ENCODE results near the gene GBF1.

Gene GBF1

GRCh38 chr10:102408728-102409603 is 163.6 kb downstream of the GBF1 start:
- Histone ChIP-seq H3K27ac (ENCODE audit: low read length) (no peak overlapping the region), H3K9ac (ENCODE audit: low read length) (no peak overlapping the region), H3K4me3 (ENCODE audit: low read length) (peak overlapping the region; percentile 59), H3K27me3 (ENCODE audit: control insufficient read depth, insufficient read depth, low read length) (peaks cover 63% of the 10 kb centered on the region), H3K36me3 (ENCODE audit: control insufficient read depth, low read depth, low read length) (no peaks in the 10 kb centered on the region), H3K4me1 (ENCODE audit: control insufficient read depth, low read depth, low read length) (peaks cover 16% of the 10 kb centered on the region), H3K9me3 (ENCODE audit: control insufficient read depth, low read depth, low read length) (no peaks in the 10 kb centered on the region)

GRCh38 chr10:102409604-102410428 is 164.5 kb downstream of the GBF1 start:
- peaks cover 16% of the 10 kb centered on the region for H3K4me1 ChIP-seq (ENCODE audit: control insufficient read depth, low read depth, low read length)
- H3K36me3 ChIP-seq (ENCODE audit: control insufficient read depth, low read depth, low read length) = no peaks in the 10 kb centered on the region
- H3K9ac ChIP-seq (ENCODE audit: low read length) = no peak overlapping the region
- H3K9me3 ChIP-seq (ENCODE audit: control insufficient read depth, low read depth, low read length) = no peaks in the 10 kb centered on the region
- H3K4me3 ChIP-seq (ENCODE audit: low read length) = peak overlapping the region; percentile 59
- H3K27me3 ChIP-seq (ENCODE audit: control insufficient read depth, insufficient read depth, low read length) = peaks cover 63% of the 10 kb centered on the region
- H3K27ac ChIP-seq (ENCODE audit: low read length) = no peak overlapping the region

GRCh38 chr10:102410429-102411073 is 165.2 kb downstream of the GBF1 start:
- H3K4me1 ChIP-seq (ENCODE audit: control insufficient read depth, low read depth, low read length) = peaks cover 16% of the 10 kb centered on the region
- H3K4me3 ChIP-seq (ENCODE audit: low read length) = peak overlapping the region; percentile 59
- no peaks in the 10 kb centered on the region for H3K36me3 ChIP-seq (ENCODE audit: control insufficient read depth, low read depth, low read length)
- no peak overlapping the region for H3K27ac ChIP-seq (ENCODE audit: low read length)
- peaks cover 63% of the 10 kb centered on the region for H3K27me3 ChIP-seq (ENCODE audit: control insufficient read depth, insufficient read depth, low read length)
- peak overlapping the region; percentile 32 for H3K9ac ChIP-seq (ENCODE audit: low read length)
- no peaks in the 10 kb centered on the region for H3K9me3 ChIP-seq (ENCODE audit: control insufficient read depth, low read depth, low read length)

- Histone ChIP-seq H3K9ac (ENCODE audit: low read length) (no peak overlapping the region), H3K4me3 (ENCODE audit: low read length) (peak overlapping the region; percentile 59), H3K4me1 (ENCODE audit: control insufficient read depth, low read depth, low read length) (peaks cover 16% of the 10 kb centered on the region), H3K27me3 (ENCODE audit: control insufficient read depth, insufficient read depth, low read length) (peaks cover 61% of the 10 kb centered on the region), H3K9me3 (ENCODE audit: control insufficient read depth, low read depth, low read length) (no peaks in the 10 kb centered on the region), H3K27ac (ENCODE audit: low read length) (no peak overlapping the region), H3K36me3 (ENCODE audit: control insufficient read depth, low read depth, low read length) (no peaks in the 10 kb centered on the region)
Measured at GRCh38 chr10:102411341-102412255, 166.3 kb downstream of the GBF1 start.

GRCh38 chr10:102412293-102412692 is 167.0 kb downstream of the GBF1 start:
- H3K27ac ChIP-seq (ENCODE audit: low read length) = no peak overlapping the region
- H3K9ac ChIP-seq (ENCODE audit: low read length) = no peak overlapping the region
- no peaks in the 10 kb centered on the region for H3K36me3 ChIP-seq (ENCODE audit: control insufficient read depth, low read depth, low read length)
- H3K27me3 ChIP-seq (ENCODE audit: control insufficient read depth, insufficient read depth, low read length) = peaks cover 54% of the 10 kb centered on the region
- H3K9me3 ChIP-seq (ENCODE audit: control insufficient read depth, low read depth, low read length) = no peaks in the 10 kb centered on the region
- no peak overlapping the region for H3K4me3 ChIP-seq (ENCODE audit: low read length)
- peaks cover 16% of the 10 kb centered on the region for H3K4me1 ChIP-seq (ENCODE audit: control insufficient read depth, low read depth, low read length)

- H3K9ac ChIP-seq (ENCODE audit: low read length) = no peak overlapping the region
- H3K27me3 ChIP-seq (ENCODE audit: control insufficient read depth, insufficient read depth, low read length) = peaks cover 50% of the 10 kb centered on the region
- H3K4me1 ChIP-seq (ENCODE audit: control insufficient read depth, low read depth, low read length) = peaks cover 16% of the 10 kb centered on the region
- H3K4me3 ChIP-seq (ENCODE audit: low read length) = no peak overlapping the region
- H3K9me3 ChIP-seq (ENCODE audit: control insufficient read depth, low read depth, low read length) = no peaks in the 10 kb centered on the region
- H3K27ac ChIP-seq (ENCODE audit: low read length) = no peak overlapping the region
- H3K36me3 ChIP-seq (ENCODE audit: control insufficient read depth, low read depth, low read length) = no peaks in the 10 kb centered on the region
Measured at GRCh38 chr10:102413053-102413705, 167.8 kb downstream of the GBF1 start.

GRCh38 chr10:102413806-102414561 is 168.7 kb downstream of the GBF1 start:
- Histone ChIP-seq H3K9ac (ENCODE audit: low read length) (no peak overlapping the region), H3K9me3 (ENCODE audit: control insufficient read depth, low read depth, low read length) (no peaks in the 10 kb centered on the region), H3K4me3 (ENCODE audit: low read length) (no peak overlapping the region), H3K27me3 (ENCODE audit: control insufficient read depth, insufficient read depth, low read length) (peaks cover 45% of the 10 kb centered on the region), H3K27ac (ENCODE audit: low read length) (no peak overlapping the region), H3K4me1 (ENCODE audit: control insufficient read depth, low read depth, low read length) (peaks cover 16% of the 10 kb centered on the region), H3K36me3 (ENCODE audit: control insufficient read depth, low read depth, low read length) (no peaks in the 10 kb centered on the region)

GRCh38 chr10:102414749-102415148 is 169.4 kb downstream of the GBF1 start:
- H3K27me3 ChIP-seq (ENCODE audit: control insufficient read depth, insufficient read depth, low read length) = peaks cover 38% of the 10 kb centered on the region
- H3K9me3 ChIP-seq (ENCODE audit: control insufficient read depth, low read depth, low read length) = no peaks in the 10 kb centered on the region
- H3K27ac ChIP-seq (ENCODE audit: low read length) = no peak overlapping the region
- no peak overlapping the region for H3K9ac ChIP-seq (ENCODE audit: low read length)
- H3K4me3 ChIP-seq (ENCODE audit: low read length) = no peak overlapping the region
- no peaks in the 10 kb centered on the region for H3K36me3 ChIP-seq (ENCODE audit: control insufficient read depth, low read depth, low read length)
- H3K4me1 ChIP-seq (ENCODE audit: control insufficient read depth, low read depth, low read length) = peaks cover 12% of the 10 kb centered on the region

- Histone ChIP-seq H3K27ac (ENCODE audit: low read length) (no peak overlapping the region), H3K4me1 (ENCODE audit: control insufficient read depth, low read depth, low read length) (peaks cover 8% of the 10 kb centered on the region), H3K9me3 (ENCODE audit: control insufficient read depth, low read depth, low read length) (no peaks in the 10 kb centered on the region), H3K4me3 (ENCODE audit: low read length) (no peak overlapping the region), H3K27me3 (ENCODE audit: control insufficient read depth, insufficient read depth, low read length) (peaks cover 23% of the 10 kb centered on the region), H3K9ac (ENCODE audit: low read length) (no peak overlapping the region), H3K36me3 (ENCODE audit: control insufficient read depth, low read depth, low read length) (no peaks in the 10 kb centered on the region)
Measured at GRCh38 chr10:102416283-102416682, 171.0 kb downstream of the GBF1 start.

GRCh38 chr10:102416695-102417094 is 171.4 kb downstream of the GBF1 start:
- peaks cover 4% of the 10 kb centered on the region for H3K4me1 ChIP-seq (ENCODE audit: control insufficient read depth, low read depth, low read length)
- H3K27ac ChIP-seq (ENCODE audit: low read length) = no peak overlapping the region
- no peaks in the 10 kb centered on the region for H3K9me3 ChIP-seq (ENCODE audit: control insufficient read depth, low read depth, low read length)
- peaks cover 19% of the 10 kb centered on the region for H3K27me3 ChIP-seq (ENCODE audit: control insufficient read depth, insufficient read depth, low read length)
- no peaks in the 10 kb centered on the region for H3K36me3 ChIP-seq (ENCODE audit: control insufficient read depth, low read depth, low read length)
- no peak overlapping the region for H3K4me3 ChIP-seq (ENCODE audit: low read length)
- no peak overlapping the region for H3K9ac ChIP-seq (ENCODE audit: low read length)

Data from iPS-18a (cell line).